Small intestine (tissue), 7 donors: Measurements from ENCODE around the gene MADD. TPM values are rescaled to one million over a fixed set of nuclear protein-coding genes. Genes with fewer than 3 reads are reported as not detected.

Experiments used
- DNase-seq, 2 donors: peaks; one replicate each; pipeline versions ENCODE4 v3.0.0 to v3.0.0-alpha.2; 2013
- FAIRE-seq: peaks from 2 replicates; lab custom pipeline; 2012; peaks lifted over from hg19 to GRCh38; lab: Jason Lieb, UNC
- H3K27ac ChIP-seq, 3 donors: one replicate each; pipeline ENCODE4 v1.5.1; 2013; ENCODE audit warnings: low read length in 2 of 3, mild to moderate bottlenecking in 2 of 3, control low read depth in 1 of 3, inconsistent platforms in 1 of 3, low read depth in 1 of 3, moderate library complexity in 1 of 3
- H3K27me3 ChIP-seq, 3 donors: one replicate each; pipeline ENCODE4 v1.6.1; 2013; ENCODE audit warnings: low read length in 3 of 3, inconsistent platforms in 1 of 3; ENCODE audit not compliant: control insufficient read depth in 3 of 3, insufficient read depth in 3 of 3
- H3K36me3 ChIP-seq, 3 donors: one replicate each; pipeline ENCODE4 v1.6.1; 2013; ENCODE audit warnings: low read length in 3 of 3, inconsistent platforms in 1 of 3, low read depth in 1 of 3, mild to moderate bottlenecking in 1 of 3, moderate library complexity in 1 of 3; ENCODE audit not compliant: control insufficient read depth in 3 of 3, insufficient read depth in 2 of 3
- H3K4me1 ChIP-seq, 3 donors: one replicate each; pipeline ENCODE4 v1.6.1; 2013; ENCODE audit warnings: low read length in 2 of 3, inconsistent platforms in 1 of 3, low read depth in 1 of 3, mild to moderate bottlenecking in 1 of 3, moderate library complexity in 1 of 3; ENCODE audit not compliant: control insufficient read depth in 3 of 3, insufficient read depth in 2 of 3
- H3K4me3 ChIP-seq, 3 donors: one replicate each; pipeline ENCODE4 v1.5.1; 2013; ENCODE audit warnings: low read length in 3 of 3, control low read depth in 1 of 3, inconsistent platforms in 1 of 3, low read depth in 1 of 3, mild to moderate bottlenecking in 1 of 3, moderate library complexity in 1 of 3
- H3K9me3 ChIP-seq, 2 donors: one replicate each; pipeline ENCODE4 v1.6.1; 2013; ENCODE audit warnings: low read depth in 1 of 2, low read length in 1 of 2; ENCODE audit not compliant: control insufficient read depth in 2 of 2, insufficient read depth in 1 of 2
- WGBS, 3 donors: extraction: QIAGEN DNeasy Blood & Tissue Kit; methylation state at CpG; one replicate each; pipeline ENCODE4 v1.1.7; 2013; 5-methylcytosine and 5-hydroxymethylcytosine counted together
- polyA plus RNA-seq, 4 donors: library from polyadenylated mRNA; stranded (reverse) in 3 of 4; unstranded in 1 of 4; fragments of 200-250 nt in 3 of 4; fragments of 120-200 nt in 1 of 4; gene quantifications; one replicate each; pipeline versions ENCODE4 v1.2.1 to v1.2.3, GENCODE V29; 2013
- donor health status: healthy with polysubstance abuse.
- donor health status: control.
- donor health status: control.
- donor health status: Bipolar disorder and iron deficiency.
- donor health status: healthy.

The MADD gene
- polyA plus RNA-seq, 4 donors, result 19.2 to 45.1 (median 25.8) TPM

- FAIRE-seq (no peak), DNase-seq (no peak)
- no peaks in the 10 kb centered on the region for H3K9me3 ChIP-seq
- H3K4me3 ChIP-seq, result no peak overlapping the region
- no peaks in the 10 kb centered on the region for H3K4me1 ChIP-seq
- 63 to 68% (median 63%) methylated on average over 5 of the region's 5 CpGs for WGBS, 3 donors
- no peaks in the 10 kb centered on the region for H3K36me3 ChIP-seq
- no peak overlapping the region for H3K27ac ChIP-seq
- H3K27me3 ChIP-seq, result peaks cover 0 to 4% (median 0%) of the 10 kb centered on the region in 3 donors
Observed at GRCh38 chr11:47347137-47347536, 77.2 kb downstream of the MADD start.

GRCh38 chr11:47348131-47348802 lies 78.3 kb downstream of the MADD start:
- DNase-seq, result no peak
- no peak overlapping the region for H3K27ac ChIP-seq
- H3K27me3 ChIP-seq, result peaks cover 0 to 4% (median 0%) of the 10 kb centered on the region in 3 donors
- H3K9me3 ChIP-seq, result no peaks in the 10 kb centered on the region
- no peaks in the 10 kb centered on the region for H3K4me1 ChIP-seq
- H3K4me3 ChIP-seq, result no peak overlapping the region
- 65 to 80% (median 70%) methylated on average over 24 of the region's 24 CpGs for WGBS, 3 donors
- no peak for FAIRE-seq
- no peaks in the 10 kb centered on the region for H3K36me3 ChIP-seq

GRCh38 chr11:47348859-47349258 lies 78.9 kb downstream of the MADD start:
- FAIRE-seq (no peak), DNase-seq (no peak)
- Histone ChIP-seq H3K36me3 (no peaks in the 10 kb centered on the region), H3K27ac (no peak overlapping the region), H3K9me3 (no peaks in the 10 kb centered on the region), H3K4me1 (no peaks in the 10 kb centered on the region), H3K27me3 (peaks cover 0 to 4% (median 0%) of the 10 kb centered on the region in 3 donors), H3K4me3 (no peak overlapping the region)
- WGBS, 3 donors, result 52 to 71% (median 61%) methylated on average over 6 to 8 of the region's 8 CpGs

- WGBS, 3 donors, result 88 to 93% (median 90%) methylated on average over 22 to 23 of the region's 23 CpGs
- H3K4me3 ChIP-seq, result no peak overlapping the region
- no peak overlapping the region for H3K27ac ChIP-seq
- no peaks in the 10 kb centered on the region for H3K4me1 ChIP-seq
- no peak for FAIRE-seq
- H3K27me3 ChIP-seq, result peaks cover 0 to 4% (median 0%) of the 10 kb centered on the region in 3 donors
- no peaks in the 10 kb centered on the region for H3K36me3 ChIP-seq
- DNase-seq, result no peak
- no peaks in the 10 kb centered on the region for H3K9me3 ChIP-seq
Observed at GRCh38 chr11:47349521-47350095, 79.7 kb downstream of the MADD start.

GRCh38 chr11:47350315-47350714 lies 80.4 kb downstream of the MADD start:
- Histone ChIP-seq H3K4me1 (no peaks in the 10 kb centered on the region), H3K27ac (no peak overlapping the region), H3K4me3 (no peak overlapping the region), H3K27me3 (peaks cover 0 to 4% (median 0%) of the 10 kb centered on the region in 3 donors), H3K36me3 (no peaks in the 10 kb centered on the region), H3K9me3 (no peaks in the 10 kb centered on the region)
- no peak for DNase-seq
- FAIRE-seq, result no peak
- WGBS, 3 donors, result 72 to 80% (median 72%) methylated on average over 9 of the region's 9 CpGs

- WGBS, 3 donors, result 76 to 81% (median 78%) methylated on average over 29 of the region's 29 CpGs
- Histone ChIP-seq H3K4me1 (no peaks in the 10 kb centered on the region), H3K36me3 (no peaks in the 10 kb centered on the region), H3K9me3 (no peaks in the 10 kb centered on the region), H3K27me3 (peaks cover 0 to 4% (median 0%) of the 10 kb centered on the region in 3 donors), H3K27ac (no peak overlapping the region), H3K4me3 (no peak overlapping the region)
- DNase-seq (no peak), FAIRE-seq (no peak)
Observed at GRCh38 chr11:47351156-47352126, 81.5 kb downstream of the MADD start.

- Histone ChIP-seq H3K27ac (no peak within 1 kb of the TSS), H3K9me3 (no peaks in the 10 kb centered on the region), H3K27me3 (no peaks in the 10 kb centered on the region), H3K4me3 (no peak within 1 kb of the TSS), H3K4me1 (no peaks in the 10 kb centered on the region), H3K36me3 (no peaks in the 10 kb centered on the region)
- no peak for FAIRE-seq
- WGBS, 3 donors, result 84 to 85% (median 85%) methylated on average over 5 of the region's 5 CpGs
- no peak for DNase-seq
Observed at GRCh38 chr11:47352556-47352955, 82.6 kb downstream of the MADD start, which contains the start of gene MYBPC3. Gene MYBPC3 (minus strand): TSS chr11:47352702. CDS start chr11:47352647, 55 bp downstream.
